Heart left ventricle (tissue), 13 donors: ENCODE data around the gene DTD2.

Experiments used
- CTCF ChIP-seq, 12 donors: fragments of 200-600 bp; sonication (generic) in 4 of 12; IDR thresholded peaks; one replicate each; pipeline versions ENCODE4 v1.5.0 to v1.8.0; 2018 to 2022; ENCODE audit warnings: antibody characterized with exemption in 12 of 12, mild to moderate bottlenecking in 5 of 12
- POLR2A ChIP-seq, 2 donors: fragments of 450-650 bp; IDR thresholded peaks; one replicate each; pipeline ENCODE4 v1.6.1; 2017; ENCODE audit warnings: antibody characterized with exemption in 2 of 2, mild to moderate bottlenecking in 2 of 2, moderate library complexity in 2 of 2
- donor health status: ischemic (EF 13 %, LVEDD 7.1; RV severe dilation, severe dysfunction).
- donor health status: DM: no; HTN: yes; CAD: no.
- donor health status: DM: no; HTN: no; CAD: no.
- donor health status: ischemic (EF 25% LVEDD 6.9; RV normal size, moderate dysfunction).
- donor health status: ischemic (EF 25% LVEDD 5.7; RV mildly dilated, moderate dysfunction).
- donor health status: ischemic (EF 35%, LVEDD 5.7; RV mildly dilated, moderate dysfunction).
- donor health status: nonischemic (EF 11% LVEDD 7.7; RV severe dilation, severe dysfunction).
- donor health status: DM: yes; HTN: yes; CAD: no.
- donor health status: PGD.
- donor health status: ischemic (EF 29% LVEDD 5.4; RV normal size, mild dysfunction).
- donor health status: nonischemic (EF 23%, LVEDD 6.1; RV moderate dilation, normal function).

- TF ChIP-seq CTCF (IDR thresholded peaks at IDR 0.05) (no peak), POLR2A (IDR thresholded peaks at IDR 0.05) (no peak)
Measured at GRCh38 chr14:31445703-31446102, 11.6 kb downstream of the DTD2 start.
